ENCODE measurements around the gene EPB41L5.
"Not testable (repeated sequence)": the region's sequence is repeated elsewhere in the genome, so short reads cannot be mapped to it uniquely, and the experiment has no call there.

The EPB41L5 gene

GRCh38 chr2:120013597-120014223, 833 bp downstream of the EPB41L5 start:
- DNase-seq (ENCODE audit: insufficient read length), result no peak
- no peak for TF ChIP-seq POLR2A (IDR thresholded peaks at IDR 0.05; ENCODE audit: low read depth, low read length)
- TF ChIP-seq TAF1 (IDR thresholded peaks at IDR 0.05; ENCODE audit: borderline replicate concordance, low read depth, low read length), result no peak
- no peak for TF ChIP-seq POLR2AphosphoS5 (IDR thresholded peaks at IDR 0.05; ENCODE audit: low read depth, low read length)
- FAIRE-seq, result no peak

GRCh38 chr2:120014226-120014980, 1.5 kb downstream of the EPB41L5 start:
- FAIRE-seq (no peak), DNase-seq (ENCODE audit: insufficient read length) (no peak)
- TF ChIP-seq POLR2A (IDR thresholded peaks at IDR 0.05; ENCODE audit: low read depth, low read length), result no peak
- TF ChIP-seq POLR2AphosphoS5 (IDR thresholded peaks at IDR 0.05; ENCODE audit: low read depth, low read length), result no peak
- TF ChIP-seq TAF1 (IDR thresholded peaks at IDR 0.05; ENCODE audit: borderline replicate concordance, low read depth, low read length), result no peak

DNA sequence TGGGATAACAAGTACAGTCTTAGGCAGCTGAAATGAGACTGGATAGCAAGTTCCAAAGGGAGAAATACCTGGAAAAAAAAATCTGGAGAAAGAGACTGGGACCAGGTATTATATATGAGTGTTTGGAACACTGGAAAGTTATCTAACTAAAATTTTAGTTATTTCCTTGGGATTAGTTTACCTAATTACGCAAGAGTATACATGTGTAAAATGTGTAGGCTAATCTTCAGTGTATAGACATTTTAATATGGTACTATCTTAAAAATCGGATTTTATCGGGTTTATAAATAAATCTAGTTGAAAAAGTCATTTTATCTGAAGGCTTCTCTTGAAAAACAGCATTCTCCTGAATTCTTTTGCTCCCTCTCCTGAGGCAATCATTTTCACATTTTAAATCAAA, 3.9 kb downstream of the EPB41L5 start:
- FAIRE-seq (no peak), DNase-seq (ENCODE audit: insufficient read length) (no peak)
- TF ChIP-seq POLR2AphosphoS5 (IDR thresholded peaks at IDR 0.05; ENCODE audit: low read depth, low read length) (no peak), POLR2A (IDR thresholded peaks at IDR 0.05; ENCODE audit: low read depth, low read length) (no peak), TAF1 (IDR thresholded peaks at IDR 0.05; ENCODE audit: borderline replicate concordance, low read depth, low read length) (no peak)

- DNase-seq (ENCODE audit: insufficient read length), result no peak
- TF ChIP-seq POLR2A (IDR thresholded peaks at IDR 0.05; ENCODE audit: low read depth, low read length), result no peak
- TF ChIP-seq POLR2AphosphoS5 (IDR thresholded peaks at IDR 0.05; ENCODE audit: low read depth, low read length), result no peak
- no peak for TF ChIP-seq TAF1 (IDR thresholded peaks at IDR 0.05; ENCODE audit: borderline replicate concordance, low read depth, low read length)
- FAIRE-seq, result no peak
Measured at GRCh38 chr2:120017201-120017600, 4.3 kb downstream of the EPB41L5 start.

- FAIRE-seq, result no peak
Measured at GRCh38 chr2:120018549-120018948, 5.7 kb downstream of the EPB41L5 start.

GRCh38 chr2:120020554-120020953, 7.7 kb downstream of the EPB41L5 start:
- FAIRE-seq (no peak), DNase-seq (ENCODE audit: insufficient read length) (no peak)
- no peak for TF ChIP-seq TAF1 (IDR thresholded peaks at IDR 0.05; ENCODE audit: borderline replicate concordance, low read depth, low read length)

More at GRCh38 chr2:120018549-120018948, 5.7 kb downstream of the EPB41L5 start:
- TF ChIP-seq TAF1 (IDR thresholded peaks at IDR 0.05; ENCODE audit: borderline replicate concordance, low read depth, low read length), result no peak
- TF ChIP-seq POLR2A (IDR thresholded peaks at IDR 0.05; ENCODE audit: low read depth, low read length), result no peak
- no peak for TF ChIP-seq POLR2AphosphoS5 (IDR thresholded peaks at IDR 0.05; ENCODE audit: low read depth, low read length)
- no peak for DNase-seq (ENCODE audit: insufficient read length)

DNA sequence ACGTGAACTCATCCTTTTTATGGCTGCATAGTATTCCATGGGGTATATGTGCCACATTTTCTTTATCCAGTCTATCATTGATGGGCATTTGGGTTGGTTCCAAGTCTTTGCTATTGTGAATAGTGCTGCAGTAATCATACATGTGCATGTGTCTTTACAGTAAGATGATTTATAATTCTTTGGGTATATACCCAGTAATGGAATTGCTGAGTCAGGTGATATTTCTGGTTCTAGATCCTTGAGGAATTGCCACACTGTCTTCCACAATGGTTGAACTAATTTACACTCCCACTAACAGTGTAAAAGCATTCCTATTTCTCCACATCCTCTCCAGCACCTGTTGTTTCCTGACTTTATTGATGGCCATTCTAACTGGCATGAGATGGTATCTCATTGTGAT, 9.6 kb downstream of the EPB41L5 start:
- not testable (repeated sequence) for DNase-seq (ENCODE audit: insufficient read length); FAIRE-seq

GRCh38 chr2:120026890-120027289, 14.0 kb downstream of the EPB41L5 start:
- DNase-seq (ENCODE audit: insufficient read length) (no peak), FAIRE-seq (no peak)
- TF ChIP-seq POLR2AphosphoS5 (IDR thresholded peaks at IDR 0.05; ENCODE audit: low read depth, low read length) (no peak), TAF1 (IDR thresholded peaks at IDR 0.05; ENCODE audit: borderline replicate concordance, low read depth, low read length) (no peak), POLR2A (IDR thresholded peaks at IDR 0.05; ENCODE audit: low read depth, low read length) (no peak)

- no peak for DNase-seq (ENCODE audit: insufficient read length)
- FAIRE-seq, result no peak
- TF ChIP-seq TAF1 (IDR thresholded peaks at IDR 0.05; ENCODE audit: borderline replicate concordance, low read depth, low read length) (no peak), POLR2AphosphoS5 (IDR thresholded peaks at IDR 0.05; ENCODE audit: low read depth, low read length) (no peak), POLR2A (IDR thresholded peaks at IDR 0.05; ENCODE audit: low read depth, low read length) (no peak)
Measured at GRCh38 chr2:120028795-120029194, 15.9 kb downstream of the EPB41L5 start.

DNA sequence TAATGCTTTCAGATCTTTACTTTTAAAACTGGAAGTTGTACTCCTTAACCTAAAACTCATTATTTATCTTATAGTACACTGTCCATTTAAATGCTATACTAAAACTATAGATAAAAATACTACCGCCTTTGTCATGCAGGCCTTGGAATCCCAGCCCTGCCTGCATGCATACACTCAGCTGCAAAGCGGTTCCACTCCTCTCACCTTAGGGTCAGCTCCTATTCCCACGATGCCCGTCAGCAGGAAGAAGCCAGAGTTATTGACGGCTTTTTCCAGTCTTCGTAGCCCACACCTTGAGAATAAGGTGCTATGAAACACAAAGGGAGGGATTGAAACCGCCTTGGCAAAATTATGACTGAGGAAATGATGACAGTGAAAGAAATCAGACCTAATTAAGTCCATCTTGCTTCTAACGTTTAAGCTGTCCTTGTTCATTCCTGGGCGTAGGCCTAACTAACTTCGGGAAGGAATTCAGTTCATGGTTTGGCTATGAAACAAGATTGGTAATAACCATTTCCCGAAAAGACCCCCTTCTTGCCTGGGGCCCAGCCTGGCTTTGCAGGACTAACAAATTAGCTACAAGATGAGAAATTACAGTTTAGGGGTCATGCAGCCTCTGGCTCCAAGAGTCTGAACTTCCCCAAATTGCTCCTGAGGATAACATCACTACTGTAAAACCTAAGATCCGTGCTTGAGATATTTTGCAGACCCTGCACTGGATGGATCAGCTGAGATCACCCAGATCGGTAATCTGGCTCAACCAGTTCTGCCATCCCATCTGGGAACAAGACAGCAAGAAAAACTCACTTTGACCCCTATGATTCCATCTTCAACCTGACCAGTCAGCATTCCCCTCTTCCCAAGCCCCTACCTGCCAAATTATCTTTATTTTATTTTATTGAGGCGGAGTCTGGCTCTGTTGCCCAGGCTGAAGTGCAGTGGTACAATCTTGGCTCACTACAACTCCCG, 17.1 kb downstream of the EPB41L5 start:
- TF ChIP-seq POLR2AphosphoS5 (IDR thresholded peaks at IDR 0.05; ENCODE audit: low read depth, low read length) (no peak), POLR2A (IDR thresholded peaks at IDR 0.05; ENCODE audit: low read depth, low read length) (no peak), TAF1 (IDR thresholded peaks at IDR 0.05; ENCODE audit: borderline replicate concordance, low read depth, low read length) (no peak)
- FAIRE-seq (no peak), DNase-seq (ENCODE audit: insufficient read length) (no peak)

DNA sequence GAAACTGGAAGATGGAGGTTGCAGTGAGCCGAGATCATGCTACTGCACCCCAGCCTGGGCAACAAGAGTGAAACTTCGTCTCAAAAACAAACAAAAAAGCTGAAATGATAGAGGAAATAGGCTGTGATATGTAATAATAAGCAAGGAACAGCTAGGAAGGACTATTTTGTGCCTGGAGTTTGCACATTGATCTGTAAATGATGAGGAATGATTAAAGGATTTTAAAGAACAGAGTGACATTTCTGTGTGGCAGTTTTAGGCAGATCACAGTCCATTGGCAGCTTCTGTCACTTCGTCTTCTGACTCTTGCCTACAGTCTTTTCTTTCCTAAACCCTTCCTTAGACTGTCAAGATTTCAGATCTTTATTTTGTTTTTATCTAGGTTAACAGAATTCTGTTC, 19.4 kb downstream of the EPB41L5 start:
- no peak for TF ChIP-seq TAF1 (IDR thresholded peaks at IDR 0.05; ENCODE audit: borderline replicate concordance, low read depth, low read length)
- no peak for FAIRE-seq
- DNase-seq (ENCODE audit: insufficient read length), result no peak

GRCh38 chr2:120034027-120034426, 21.1 kb downstream of the EPB41L5 start:
- TF ChIP-seq POLR2A (IDR thresholded peaks at IDR 0.05; ENCODE audit: low read depth, low read length), result no peak
- no peak for TF ChIP-seq TAF1 (IDR thresholded peaks at IDR 0.05; ENCODE audit: borderline replicate concordance, low read depth, low read length)
- no peak for FAIRE-seq
- no peak for DNase-seq (ENCODE audit: insufficient read length)
